MM.1S (cell line): ENCODE results near the gene MAP3K20.

Source experiments
- EZH2phosphoT487 ChIP-seq: fragments of 300-600 bp; sonication (generic); IDR thresholded peaks from 2 replicates; pipeline ENCODE4 v1.6.1; 2018; ENCODE audit warnings: antibody characterized with exemption, low read length
- TF ChIP-seq, protein P1 (sequence below): fragments of 300-600 bp; sonication (generic); IDR thresholded peaks from 2 replicates; pipeline ENCODE4 v1.5.1; 2016; ENCODE audit warnings: antibody characterized with exemption, low read length, mixed read lengths

DNA sequence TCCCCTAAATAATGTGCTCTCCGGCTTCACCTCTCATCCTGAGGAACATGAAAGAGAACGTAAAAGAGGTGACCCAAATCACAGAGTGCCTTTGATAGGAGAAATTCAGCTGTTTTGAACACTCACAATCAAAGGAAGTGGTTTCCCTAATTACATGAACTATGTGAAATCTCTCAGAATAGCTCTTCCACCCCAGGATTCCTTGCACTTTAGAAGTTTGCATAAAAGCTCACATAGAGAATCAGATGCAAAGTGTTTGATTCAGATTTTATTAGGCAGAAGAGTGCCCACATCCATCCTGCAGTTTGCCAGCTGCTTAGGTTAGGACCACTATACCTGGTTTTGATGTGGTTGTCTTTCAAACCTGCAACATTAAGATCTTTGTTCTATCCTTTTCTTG lies 61.0 kb downstream of the MAP3K20 start:
- TF ChIP-seq EZH2phosphoT487, result no peak
- TF ChIP-seq, protein P1, sequence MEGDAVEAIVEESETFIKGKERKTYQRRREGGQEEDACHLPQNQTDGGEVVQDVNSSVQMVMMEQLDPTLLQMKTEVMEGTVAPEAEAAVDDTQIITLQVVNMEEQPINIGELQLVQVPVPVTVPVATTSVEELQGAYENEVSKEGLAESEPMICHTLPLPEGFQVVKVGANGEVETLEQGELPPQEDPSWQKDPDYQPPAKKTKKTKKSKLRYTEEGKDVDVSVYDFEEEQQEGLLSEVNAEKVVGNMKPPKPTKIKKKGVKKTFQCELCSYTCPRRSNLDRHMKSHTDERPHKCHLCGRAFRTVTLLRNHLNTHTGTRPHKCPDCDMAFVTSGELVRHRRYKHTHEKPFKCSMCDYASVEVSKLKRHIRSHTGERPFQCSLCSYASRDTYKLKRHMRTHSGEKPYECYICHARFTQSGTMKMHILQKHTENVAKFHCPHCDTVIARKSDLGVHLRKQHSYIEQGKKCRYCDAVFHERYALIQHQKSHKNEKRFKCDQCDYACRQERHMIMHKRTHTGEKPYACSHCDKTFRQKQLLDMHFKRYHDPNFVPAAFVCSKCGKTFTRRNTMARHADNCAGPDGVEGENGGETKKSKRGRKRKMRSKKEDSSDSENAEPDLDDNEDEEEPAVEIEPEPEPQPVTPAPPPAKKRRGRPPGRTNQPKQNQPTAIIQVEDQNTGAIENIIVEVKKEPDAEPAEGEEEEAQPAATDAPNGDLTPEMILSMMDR, result no peak
